Neural crest cell (in vitro differentiated cells): ENCODE measurements around the gene LYG2. TPM values are rescaled to one million over a fixed set of nuclear protein-coding genes. Genes with fewer than 3 reads are reported as not detected.
"Not testable (repeated sequence)": the region's sequence is repeated elsewhere in the genome, so short reads cannot be mapped to it uniquely, and the experiment has no call there.

Experiments used
- DNase-seq: peaks from one replicate; pipeline ENCODE4 v3.0.0; 2021; ENCODE audit warnings: low read depth, mixed read lengths, low spot score
- H3K27ac Mint-ChIP-seq: one replicate; pipeline ENCODE4 v1.8.0; 2021; ENCODE audit warnings: mild to moderate bottlenecking, mixed read lengths; ENCODE audit not compliant: unreplicated experiment
- H3K27me3 Mint-ChIP-seq: 2 replicates; pipeline ENCODE4 v1.8.0; 2021; ENCODE audit warnings: low read depth, mild to moderate bottlenecking, mixed read lengths
- H3K36me3 Mint-ChIP-seq: 2 replicates; pipeline ENCODE4 v1.8.0; 2021; ENCODE audit warnings: low read depth, mild to moderate bottlenecking, mixed read lengths
- H3K4me1 Mint-ChIP-seq: 2 replicates; pipeline ENCODE4 v1.8.0; 2021; ENCODE audit warnings: mixed read lengths
- H3K4me3 Mint-ChIP-seq: one replicate; pipeline ENCODE4 v1.8.0; 2021; ENCODE audit warnings: mild to moderate bottlenecking, mixed read lengths
- H3K9me3 Mint-ChIP-seq: 2 replicates; pipeline ENCODE4 v1.8.0; 2021; ENCODE audit warnings: mixed read lengths
- total RNA-seq: library from RNA; stranded (reverse); gene quantifications from 2 replicates; pipeline ENCODE4 v1.2.1, GENCODE V29; 2021
- TF ChIP-seq, protein P1 (sequence below): fragments of 200-600 bp; sonication (generic); conservative IDR thresholded peaks from 2 replicates; pipeline ENCODE4 v1.5.0; 2021; ENCODE audit warnings: antibody characterized with exemption, mild to moderate bottlenecking

The LYG2 gene
- total RNA-seq, 1 donor from 2014 or later = not detected

DNA sequence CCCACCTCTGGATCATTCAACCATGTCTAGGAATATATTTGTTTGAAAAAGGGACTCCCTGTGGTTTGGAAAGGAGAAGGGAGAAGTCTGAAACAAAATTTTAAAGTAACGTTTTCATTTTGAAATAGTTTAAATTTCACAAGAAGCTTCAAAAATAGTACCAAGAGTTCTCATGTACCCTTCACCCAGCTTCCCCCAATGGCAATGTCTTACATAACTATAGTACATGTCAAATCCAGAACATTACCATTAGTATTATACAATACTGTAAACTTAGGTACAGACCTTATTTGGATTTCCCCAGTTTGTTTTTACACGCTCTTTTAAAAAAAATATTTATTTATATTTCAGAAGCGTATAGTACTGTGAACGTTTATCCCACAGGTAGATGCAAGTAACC lies 4.0 kb upstream of the LYG2 start:
- Mint-ChIP-seq H3K36me3 (peaks cover 2% of the 10 kb centered on the region), H3K27ac (no peak overlapping the region), H3K4me1 (no peaks in the 10 kb centered on the region), H3K27me3 (no peaks in the 10 kb centered on the region), H3K9me3 (no peaks in the 10 kb centered on the region), H3K4me3 (no peak overlapping the region)
- TF ChIP-seq, protein P1, sequence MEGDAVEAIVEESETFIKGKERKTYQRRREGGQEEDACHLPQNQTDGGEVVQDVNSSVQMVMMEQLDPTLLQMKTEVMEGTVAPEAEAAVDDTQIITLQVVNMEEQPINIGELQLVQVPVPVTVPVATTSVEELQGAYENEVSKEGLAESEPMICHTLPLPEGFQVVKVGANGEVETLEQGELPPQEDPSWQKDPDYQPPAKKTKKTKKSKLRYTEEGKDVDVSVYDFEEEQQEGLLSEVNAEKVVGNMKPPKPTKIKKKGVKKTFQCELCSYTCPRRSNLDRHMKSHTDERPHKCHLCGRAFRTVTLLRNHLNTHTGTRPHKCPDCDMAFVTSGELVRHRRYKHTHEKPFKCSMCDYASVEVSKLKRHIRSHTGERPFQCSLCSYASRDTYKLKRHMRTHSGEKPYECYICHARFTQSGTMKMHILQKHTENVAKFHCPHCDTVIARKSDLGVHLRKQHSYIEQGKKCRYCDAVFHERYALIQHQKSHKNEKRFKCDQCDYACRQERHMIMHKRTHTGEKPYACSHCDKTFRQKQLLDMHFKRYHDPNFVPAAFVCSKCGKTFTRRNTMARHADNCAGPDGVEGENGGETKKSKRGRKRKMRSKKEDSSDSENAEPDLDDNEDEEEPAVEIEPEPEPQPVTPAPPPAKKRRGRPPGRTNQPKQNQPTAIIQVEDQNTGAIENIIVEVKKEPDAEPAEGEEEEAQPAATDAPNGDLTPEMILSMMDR = no peak
- DNase-seq = no peak

DNA sequence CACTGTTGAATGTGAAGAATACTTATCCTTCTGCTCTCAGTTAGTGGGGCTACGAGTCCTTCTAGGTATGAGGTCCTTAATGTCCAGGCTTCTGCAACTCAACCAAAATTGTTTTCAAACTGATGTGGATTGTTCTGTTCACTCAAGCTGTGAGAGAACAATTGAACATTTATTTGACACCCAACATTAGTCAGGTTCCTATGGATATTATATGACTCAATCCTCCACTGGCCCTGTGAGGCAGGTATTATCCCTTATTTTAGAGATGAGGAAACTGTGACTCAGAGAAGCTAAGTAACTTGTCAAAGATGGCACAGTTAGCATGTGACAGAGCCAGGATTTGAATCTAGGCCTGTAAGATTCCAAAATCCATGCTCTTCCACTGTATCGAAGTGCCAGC lies 1.2 kb upstream of the LYG2 start:
- Mint-ChIP-seq H3K4me3 (no peak overlapping the region), H3K27ac (no peak overlapping the region), H3K27me3 (no peaks in the 10 kb centered on the region), H3K9me3 (peaks cover 3% of the 10 kb centered on the region), H3K4me1 (no peaks in the 10 kb centered on the region), H3K36me3 (peaks cover 3% of the 10 kb centered on the region)
- TF ChIP-seq, protein P1 = no peak
- no peak for DNase-seq

DNA sequence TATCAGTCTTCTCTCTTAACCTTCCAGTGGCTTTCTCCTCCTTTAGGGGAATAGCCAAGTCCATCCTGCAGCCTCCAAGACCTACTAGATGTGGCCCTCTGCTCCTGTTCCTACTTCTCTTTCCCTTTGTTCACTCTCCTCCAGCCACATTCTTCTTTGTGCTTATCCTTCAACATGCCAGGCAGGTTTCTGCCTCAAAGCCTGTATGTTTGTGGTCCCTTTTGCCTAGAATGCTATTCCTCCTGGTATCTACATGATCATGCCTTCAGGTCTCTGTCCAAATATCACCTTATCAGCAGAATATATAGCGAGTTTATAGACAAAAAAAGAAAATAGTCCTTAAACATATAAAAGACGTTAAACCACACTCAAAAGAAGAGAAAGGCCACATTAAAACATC lies 5.5 kb downstream of the LYG2 start:
- no peak for DNase-seq
- H3K4me1 Mint-ChIP-seq = no peaks in the 10 kb centered on the region
- H3K9me3 Mint-ChIP-seq = peaks cover 10% of the 10 kb centered on the region
- TF ChIP-seq, protein P1 = no peak
- H3K27me3 Mint-ChIP-seq = no peaks in the 10 kb centered on the region
- H3K4me3 Mint-ChIP-seq = no peak overlapping the region
- H3K36me3 Mint-ChIP-seq = peaks cover 21% of the 10 kb centered on the region
- no peak overlapping the region for H3K27ac Mint-ChIP-seq

DNA sequence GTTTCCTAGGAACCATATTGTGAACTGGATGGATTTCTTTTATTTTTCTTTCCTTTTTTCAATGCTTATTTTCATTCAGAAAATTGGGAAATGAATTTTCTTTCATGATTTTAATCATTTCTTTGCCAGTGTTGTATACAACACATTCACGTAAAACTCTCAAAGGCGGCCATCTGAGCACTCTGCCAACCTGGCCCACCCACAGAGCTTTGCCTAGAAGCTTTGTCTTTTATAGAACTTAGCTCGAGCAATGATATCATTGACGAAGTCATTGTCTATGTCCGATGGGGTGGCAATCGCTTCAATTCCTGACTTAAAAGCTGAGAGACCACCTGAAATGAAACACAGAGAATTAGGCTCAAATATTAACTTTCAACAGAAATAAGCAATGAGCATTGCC lies 13.3 kb downstream of the LYG2 start:
- no peak overlapping the region for H3K27ac Mint-ChIP-seq
- no peak for DNase-seq
- no peaks in the 10 kb centered on the region for H3K27me3 Mint-ChIP-seq
- H3K4me1 Mint-ChIP-seq = no peaks in the 10 kb centered on the region
- H3K9me3 Mint-ChIP-seq = no peaks in the 10 kb centered on the region
- no peak overlapping the region for H3K4me3 Mint-ChIP-seq
- H3K36me3 Mint-ChIP-seq = peaks cover 10% of the 10 kb centered on the region
- TF ChIP-seq, protein P1 = no peak

DNA sequence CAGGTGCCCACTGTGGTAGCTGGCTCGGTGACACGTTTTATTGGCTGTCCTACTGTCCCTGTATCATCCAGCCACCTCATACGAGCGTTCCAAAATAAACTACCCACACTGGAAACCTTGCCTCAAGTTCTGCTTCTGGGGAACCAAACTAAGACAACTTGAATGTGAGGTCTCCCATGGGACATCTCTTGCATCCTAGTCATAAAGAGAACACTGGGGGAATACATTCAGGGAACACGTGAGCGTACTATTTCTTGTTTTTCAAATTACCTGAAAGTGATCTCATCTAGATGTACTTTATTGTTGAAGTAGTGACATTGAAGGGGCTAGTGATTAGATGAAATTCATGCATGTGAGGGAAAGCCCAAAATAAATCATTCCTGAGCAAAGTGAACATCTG lies 15.0 kb downstream of the LYG2 start:
- TF ChIP-seq, protein P1 = no peak
- Mint-ChIP-seq H3K4me1 (no peaks in the 10 kb centered on the region), H3K9me3 (no peaks in the 10 kb centered on the region), H3K27ac (no peak overlapping the region), H3K36me3 (no peaks in the 10 kb centered on the region), H3K27me3 (no peaks in the 10 kb centered on the region), H3K4me3 (no peak overlapping the region)
- DNase-seq = no peak

DNA sequence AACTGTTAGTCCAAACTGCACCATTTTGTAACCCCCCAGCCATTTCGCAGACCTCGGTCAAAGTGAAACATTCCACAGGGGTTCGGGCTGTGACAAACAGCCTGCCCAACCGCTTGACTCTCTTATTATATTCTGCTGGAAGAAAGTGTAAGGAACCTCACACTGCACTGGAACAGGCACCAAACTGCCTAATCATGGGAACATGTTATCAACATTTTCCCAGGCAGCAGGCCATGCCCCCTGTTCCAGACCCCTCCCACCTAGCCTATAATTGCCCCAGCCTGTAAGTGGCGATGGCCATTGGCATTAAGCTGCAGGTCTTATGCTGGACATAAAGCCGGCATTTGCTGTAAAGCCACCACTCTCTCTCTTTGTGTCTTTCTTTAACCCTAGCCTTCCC lies 16.9 kb downstream of the LYG2 start:
- Mint-ChIP-seq H3K27ac (no peak overlapping the region), H3K36me3 (peaks cover 7% of the 10 kb centered on the region), H3K27me3 (no peaks in the 10 kb centered on the region), H3K9me3 (peaks cover 7% of the 10 kb centered on the region), H3K4me3 (no peak overlapping the region), H3K4me1 (no peaks in the 10 kb centered on the region)
- DNase-seq = no peak
- TF ChIP-seq, protein P1 = no peak

DNA sequence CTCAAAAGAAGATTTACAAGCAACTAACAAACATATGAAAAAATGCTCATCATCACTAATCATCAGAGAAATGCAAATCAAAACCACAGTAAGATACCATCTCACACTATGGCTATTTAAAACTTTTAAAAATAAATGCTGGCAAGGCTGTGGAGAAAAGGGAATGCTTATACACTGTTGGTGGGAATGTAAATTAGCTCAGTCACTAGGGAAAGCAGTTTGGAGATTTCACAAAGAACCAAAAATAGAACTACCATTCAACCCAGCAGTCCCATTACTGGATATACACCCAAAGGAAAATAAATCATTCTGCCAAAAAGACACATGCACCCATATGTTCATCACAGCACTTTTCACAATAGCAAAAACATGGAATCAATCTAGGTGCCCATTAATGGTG lies 22.3 kb downstream of the LYG2 start:
- DNase-seq, H3K27ac Mint-ChIP-seq, H3K4me1 Mint-ChIP-seq, H3K4me3 Mint-ChIP-seq, H3K27me3 Mint-ChIP-seq: not testable (repeated sequence)
- H3K9me3 Mint-ChIP-seq = peaks cover 27% of the 10 kb centered on the region
- peaks cover 25% of the 10 kb centered on the region for H3K36me3 Mint-ChIP-seq
